ENCODE data around the gene MGLL. TPM values are rescaled to one million over a fixed set of nuclear protein-coding genes. Genes with fewer than 3 reads are reported as not detected.

Gene MGLL
- total RNA-seq, 4 donors from 2014 or later: 26.5 to 50.2 (median 43.8) TPM

DNA sequence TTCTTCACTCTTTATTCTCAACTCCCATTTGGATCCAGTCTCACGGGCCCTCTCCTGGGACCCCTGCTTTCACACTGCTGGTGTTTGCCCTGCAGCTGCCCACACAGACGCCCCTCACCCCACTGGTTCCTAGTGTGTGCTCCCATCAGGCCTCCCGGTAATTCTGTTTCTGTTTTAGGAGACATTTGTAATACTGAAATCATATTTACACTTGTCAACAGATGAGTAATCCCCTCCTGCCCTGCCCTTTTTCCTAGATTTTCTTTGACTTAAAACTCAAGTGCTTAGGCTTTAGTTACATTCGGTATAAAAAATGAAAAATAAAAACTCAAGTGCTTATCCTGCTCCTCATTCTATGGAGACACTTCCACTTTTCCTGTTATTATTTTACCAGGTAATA, 167.9 kb downstream of the MGLL start:
- no peak for ATAC-seq
- intact Hi-C loops (cut with DNase I; ENCODE audit: low total_unique reads) (no loop called here), in situ Hi-C loops (cut with MboI; ENCODE audit: low sequenced_read_pairs in 4 of 4) (loop anchor here (10.0 to 25.0 kb wide), 4 partner anchors 180 to 310 kb away; no protein-coding TSS in a partner anchor)
- Histone ChIP-seq H3K36me3 (no peaks in the 10 kb centered on the region), H3K4me1 (peaks cover 0 to 5% of the 10 kb centered on the region in 2 donors), H3K9me3 (no peaks in the 10 kb centered on the region), H3K27me3 (no peaks in the 10 kb centered on the region), H3K4me3 (no peak overlapping the region), H3K27ac (no peak overlapping the region)
- DNase-seq: no peak
- TF ChIP-seq, protein P1, sequence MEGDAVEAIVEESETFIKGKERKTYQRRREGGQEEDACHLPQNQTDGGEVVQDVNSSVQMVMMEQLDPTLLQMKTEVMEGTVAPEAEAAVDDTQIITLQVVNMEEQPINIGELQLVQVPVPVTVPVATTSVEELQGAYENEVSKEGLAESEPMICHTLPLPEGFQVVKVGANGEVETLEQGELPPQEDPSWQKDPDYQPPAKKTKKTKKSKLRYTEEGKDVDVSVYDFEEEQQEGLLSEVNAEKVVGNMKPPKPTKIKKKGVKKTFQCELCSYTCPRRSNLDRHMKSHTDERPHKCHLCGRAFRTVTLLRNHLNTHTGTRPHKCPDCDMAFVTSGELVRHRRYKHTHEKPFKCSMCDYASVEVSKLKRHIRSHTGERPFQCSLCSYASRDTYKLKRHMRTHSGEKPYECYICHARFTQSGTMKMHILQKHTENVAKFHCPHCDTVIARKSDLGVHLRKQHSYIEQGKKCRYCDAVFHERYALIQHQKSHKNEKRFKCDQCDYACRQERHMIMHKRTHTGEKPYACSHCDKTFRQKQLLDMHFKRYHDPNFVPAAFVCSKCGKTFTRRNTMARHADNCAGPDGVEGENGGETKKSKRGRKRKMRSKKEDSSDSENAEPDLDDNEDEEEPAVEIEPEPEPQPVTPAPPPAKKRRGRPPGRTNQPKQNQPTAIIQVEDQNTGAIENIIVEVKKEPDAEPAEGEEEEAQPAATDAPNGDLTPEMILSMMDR (IDR thresholded peaks at IDR 0.05 in 4 of 5, conservative IDR thresholded peaks at IDR 0.05 in 1 of 5): no peak
- TF ChIP-seq POLR2A (IDR thresholded peaks at IDR 0.05): no peak

DNA sequence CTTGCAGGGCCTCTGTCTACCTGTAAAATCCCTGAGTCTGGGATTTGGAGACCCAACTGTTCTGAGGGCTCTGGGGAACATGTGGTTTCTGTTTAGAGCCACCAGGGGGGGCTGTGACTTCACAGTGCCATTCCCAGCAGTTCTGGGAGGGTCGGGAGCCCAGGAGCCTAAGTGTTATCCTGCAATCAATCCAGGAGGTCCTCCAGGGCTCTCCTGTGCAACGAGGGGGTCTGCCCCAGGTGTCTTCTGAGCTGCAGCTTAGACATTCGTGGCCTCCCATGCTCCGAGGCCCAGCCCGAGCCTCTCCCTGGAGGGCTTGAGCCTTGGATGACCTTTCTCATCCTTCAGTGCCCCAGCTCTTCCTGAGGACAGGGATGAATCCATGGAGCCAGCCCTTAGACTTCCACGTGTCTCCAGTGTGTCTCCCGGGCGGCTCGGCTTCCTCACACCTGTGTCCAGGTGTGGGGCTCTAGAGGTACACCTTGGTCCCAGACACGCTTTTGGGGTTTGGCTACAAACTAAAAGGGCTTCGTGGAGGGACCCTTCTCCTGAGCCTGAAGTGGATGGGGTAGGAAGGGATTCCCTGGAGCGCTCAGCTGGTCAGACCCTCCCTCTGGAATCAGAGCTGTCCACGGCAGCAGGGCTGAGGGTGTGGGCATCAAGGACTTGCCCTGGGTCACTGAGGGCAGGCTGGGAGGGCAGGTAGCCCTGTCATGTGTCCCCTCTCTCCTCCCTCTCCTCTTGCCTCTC, 169.9 kb downstream of the MGLL start:
- in situ Hi-C loops (cut with MboI; ENCODE audit: low sequenced_read_pairs in 4 of 4): loop anchor here (10.0 to 25.0 kb wide), 4 partner anchors 182 to 312 kb away; no protein-coding TSS in a partner anchor
- DNase-seq: no peak
- TF ChIP-seq POLR2A (IDR thresholded peaks at IDR 0.05): no peak
- TF ChIP-seq, protein P1 (IDR thresholded peaks at IDR 0.05 in 4 of 5, conservative IDR thresholded peaks at IDR 0.05 in 1 of 5): peak; percentile 87 to 97 (median 90)
- Histone ChIP-seq H3K27ac (no peak overlapping the region), H3K9me3 (no peaks in the 10 kb centered on the region), H3K4me3 (no peak overlapping the region), H3K27me3 (no peaks in the 10 kb centered on the region), H3K36me3 (no peaks in the 10 kb centered on the region), H3K4me1 (peaks cover 0 to 5% of the 10 kb centered on the region in 2 donors)
- ATAC-seq: peak; percentile 78 to 89
- intact Hi-C loops (cut with DNase I; ENCODE audit: low total_unique reads): loop anchor here (1.0 kb wide), 3 partner anchors 42 to 319 kb away; no protein-coding TSS in a partner anchor

DNA sequence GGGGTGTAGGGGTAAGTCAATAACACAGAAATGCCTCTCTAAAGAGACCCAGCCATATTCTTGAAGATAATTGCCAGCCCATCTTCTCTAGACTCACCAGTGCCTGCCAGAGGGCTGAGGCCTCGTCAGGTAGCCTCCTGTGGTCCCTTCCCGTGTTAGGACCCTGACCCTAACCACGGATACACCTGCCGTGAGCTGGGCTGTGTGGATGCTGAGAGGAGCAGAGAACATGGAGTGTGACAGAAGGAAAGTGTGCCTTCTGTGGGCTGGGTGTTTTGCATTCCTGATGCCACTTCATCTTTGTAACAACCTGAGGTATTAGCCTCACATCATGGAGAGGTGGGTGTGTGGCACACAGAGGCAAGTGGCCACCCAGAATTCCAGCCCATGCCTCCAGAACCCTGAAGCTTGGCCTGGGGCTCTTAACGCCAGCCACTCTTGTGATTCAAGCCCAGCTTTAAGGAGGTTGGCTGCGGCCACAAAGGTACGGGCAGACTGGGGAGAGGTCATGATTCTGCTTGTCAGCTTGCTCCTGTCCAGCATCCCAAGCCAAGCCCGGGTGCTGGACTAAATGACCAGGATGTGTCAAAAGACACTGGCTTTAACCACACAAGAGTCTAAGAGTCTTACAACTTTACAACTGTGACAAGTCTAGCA, 170.7 kb downstream of the MGLL start:
- Histone ChIP-seq H3K4me3 (no peak overlapping the region), H3K9me3 (no peaks in the 10 kb centered on the region), H3K36me3 (no peaks in the 10 kb centered on the region), H3K4me1 (peaks cover 0 to 5% of the 10 kb centered on the region in 2 donors), H3K27ac (no peak overlapping the region), H3K27me3 (no peaks in the 10 kb centered on the region)
- ATAC-seq (no peak), DNase-seq (no peak)
- in situ Hi-C loops (cut with MboI; ENCODE audit: low sequenced_read_pairs in 4 of 4) (loop anchor here (10.0 to 25.0 kb wide), 4 partner anchors 183 to 313 kb away; no protein-coding TSS in a partner anchor), intact Hi-C loops (cut with DNase I; ENCODE audit: low total_unique reads) (loop anchor here (1.0 kb wide), 3 partner anchors 43 to 320 kb away; no protein-coding TSS in a partner anchor)
- TF ChIP-seq POLR2A (IDR thresholded peaks at IDR 0.05): no peak
- TF ChIP-seq, protein P1 (IDR thresholded peaks at IDR 0.05 in 4 of 5, conservative IDR thresholded peaks at IDR 0.05 in 1 of 5): no peak

DNA sequence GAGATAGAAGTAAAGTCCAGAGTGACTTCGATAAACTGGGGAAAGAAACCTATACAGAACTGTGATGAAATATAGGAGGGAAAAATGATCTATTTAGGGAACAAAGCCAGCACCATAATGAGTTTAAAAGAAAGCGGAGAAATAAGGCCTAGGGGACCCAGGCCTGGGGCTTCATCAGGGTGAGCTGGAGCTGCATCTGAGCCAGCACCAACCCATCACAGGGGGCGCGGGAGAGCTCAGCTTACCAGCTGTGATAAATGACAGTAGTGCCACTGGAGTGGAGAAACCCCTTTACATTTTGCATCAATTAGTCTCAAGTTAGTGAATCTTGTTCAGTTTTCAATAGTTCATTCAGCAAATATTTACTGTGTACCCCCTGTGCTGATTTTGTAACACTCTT, 172.1 kb downstream of the MGLL start:
- no peak for TF ChIP-seq POLR2A (IDR thresholded peaks at IDR 0.05)
- TF ChIP-seq, protein P1 (IDR thresholded peaks at IDR 0.05 in 4 of 5, conservative IDR thresholded peaks at IDR 0.05 in 1 of 5): no peak
- H3K4me3 ChIP-seq: no peak overlapping the region
- no peaks in the 10 kb centered on the region for H3K9me3 ChIP-seq
- ATAC-seq: no peak
- H3K4me1 ChIP-seq: peaks cover 0 to 5% of the 10 kb centered on the region in 2 donors
- no peaks in the 10 kb centered on the region for H3K27me3 ChIP-seq
- intact Hi-C loops (cut with DNase I; ENCODE audit: low total_unique reads): no loop called here
- in situ Hi-C loops (cut with MboI; ENCODE audit: low sequenced_read_pairs in 4 of 4): loop anchor here (10.0 to 25.0 kb wide), 4 partner anchors 185 to 315 kb away; no protein-coding TSS in a partner anchor
- no peak for DNase-seq
- H3K36me3 ChIP-seq: no peaks in the 10 kb centered on the region
- H3K27ac ChIP-seq: no peak overlapping the region

All from gastrocnemius medialis (tissue), 4 donors.